ENCODE data around the gene H1-8. TPM values are rescaled to one million over a fixed set of nuclear protein-coding genes. Genes with fewer than 3 reads are reported as not detected.

The H1-8 gene
- total and polyA plus RNA-seq, 12 donors = not detected

- Histone ChIP-seq H3K27me3 (no peaks in the 10 kb centered on the region), H3K27ac (peak overlapping the region in 1 of 10 donors; percentile 92), H3K4me1 (peaks cover 0 to 49% (median 37%) of the 10 kb centered on the region in 9 donors), H3K4me3 (no peak overlapping the region), H3K9me3 (no peaks in the 10 kb centered on the region), H3K36me3 (peaks cover 0 to 100% (median 9%) of the 10 kb centered on the region in 9 donors)
- DNase-seq (no peak), ATAC-seq (no peak)
- intact Hi-C loops (cut with DNase I) = no loop called here
- 85 to 89% methylated on average over 10 of the region's 10 CpGs for WGBS, 2 donors
- TF ChIP-seq CTCF (IDR thresholded peaks at IDR 0.05) = no peak
Measured at GRCh38 chr3:129579991-129580390, 37.0 kb downstream of the H1-8 start.

GRCh38 chr3:129581623-129582022 lies 38.6 kb downstream of the H1-8 start:
- no peak for TF ChIP-seq CTCF (IDR thresholded peaks at IDR 0.05)
- H3K27me3 ChIP-seq = no peaks in the 10 kb centered on the region
- H3K27ac ChIP-seq = no peak overlapping the region
- 93 to 94% methylated on average over 8 of the region's 8 CpGs for WGBS, 2 donors
- no peak for DNase-seq
- intact Hi-C loops (cut with DNase I) = no loop called here
- H3K36me3 ChIP-seq = peaks cover 0 to 100% (median 23%) of the 10 kb centered on the region in 9 donors
- H3K4me3 ChIP-seq = no peak overlapping the region
- no peaks in the 10 kb centered on the region for H3K9me3 ChIP-seq
- peaks cover 0 to 47% (median 39%) of the 10 kb centered on the region in 9 donors for H3K4me1 ChIP-seq
- ATAC-seq = no peak

DNA sequence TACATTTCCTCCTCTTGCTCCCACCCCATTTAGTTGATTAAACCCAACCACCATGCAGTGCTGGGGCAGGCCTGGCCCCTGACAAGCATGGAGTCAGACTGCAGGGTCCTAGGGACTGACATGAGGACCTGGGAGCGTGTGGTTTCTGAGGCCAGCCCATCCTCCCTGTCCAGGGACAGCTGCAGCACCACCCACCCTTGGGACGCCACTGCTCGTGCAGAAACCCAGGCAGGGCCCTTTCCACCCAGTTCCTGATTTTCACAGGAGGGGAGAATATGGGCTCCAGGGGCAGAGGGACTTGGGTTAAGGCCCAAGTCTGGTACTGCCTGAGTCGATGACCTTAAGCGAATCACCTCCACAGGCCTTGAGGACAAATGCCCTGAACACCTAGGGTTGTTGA lies 39.8 kb downstream of the H1-8 start:
- Histone ChIP-seq H3K27ac (no peak overlapping the region), H3K4me1 (peaks cover 2 to 47% (median 39%) of the 10 kb centered on the region in 9 donors), H3K36me3 (peaks cover 0 to 100% (median 20%) of the 10 kb centered on the region in 9 donors), H3K4me3 (no peak overlapping the region), H3K9me3 (no peaks in the 10 kb centered on the region), H3K27me3 (no peaks in the 10 kb centered on the region)
- ATAC-seq (no peak), DNase-seq (no peak)
- no peak for TF ChIP-seq CTCF (IDR thresholded peaks at IDR 0.05)
- 83 to 95% methylated on average over 5 of the region's 5 CpGs for WGBS, 2 donors
- intact Hi-C loops (cut with DNase I) = no loop called here

DNA sequence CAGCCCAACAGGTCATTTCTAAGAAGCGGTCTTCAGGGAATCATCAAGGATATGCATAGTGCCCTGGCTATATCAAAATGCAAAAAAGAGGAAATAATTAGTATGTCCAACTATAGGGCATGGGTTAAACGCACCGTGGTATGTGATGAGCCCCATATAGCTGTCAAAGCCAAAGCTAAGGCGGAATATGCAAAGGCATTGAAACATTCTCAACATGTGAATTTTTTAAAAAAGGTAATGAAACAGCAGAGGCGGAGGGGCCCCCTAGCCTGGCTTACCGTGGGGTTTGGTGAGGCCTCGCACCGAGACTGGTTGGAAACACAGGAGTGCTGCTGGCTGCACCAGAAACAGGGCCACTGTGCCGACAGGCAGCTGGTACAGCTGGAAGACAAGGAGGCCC lies 40.3 kb downstream of the H1-8 start:
- Histone ChIP-seq H3K36me3 (peaks cover 0 to 100% (median 15%) of the 10 kb centered on the region in 9 donors), H3K4me1 (peaks cover 4 to 47% (median 39%) of the 10 kb centered on the region in 9 donors), H3K9me3 (no peaks in the 10 kb centered on the region), H3K4me3 (no peak overlapping the region), H3K27me3 (no peaks in the 10 kb centered on the region), H3K27ac (no peak overlapping the region)
- no peak for DNase-seq
- intact Hi-C loops (cut with DNase I) = no loop called here
- WGBS, 2 donors = 94 to 95% methylated on average over 9 of the region's 9 CpGs
- no peak for ATAC-seq
- TF ChIP-seq CTCF (IDR thresholded peaks at IDR 0.05) = no peak

Measured in heart right ventricle (tissue), 16 donors.